Measurements from ENCODE around the gene MERTK.
"Not testable (repeated sequence)": the region's sequence is repeated elsewhere in the genome, so short reads cannot be mapped to it uniquely, and the experiment has no call there.

- TF ChIP-seq EZH2 (IDR thresholded peaks at IDR 0.05; ENCODE audit: insufficient read depth, poor library complexity, severe bottlenecking); EZH2phosphoT487 (IDR thresholded peaks at IDR 0.05; ENCODE audit: insufficient read depth, low read depth): not testable (repeated sequence)
Observed at GRCh38 chr2:111909997-111910396, 11.6 kb downstream of the MERTK start.

Data from GM23248 (cell line).